Epidermal melanocyte (primary cell): Measurements from ENCODE around the gene CTAGE15.
"Not testable (repeated sequence)": the region's sequence is repeated elsewhere in the genome, so short reads cannot be mapped to it uniquely, and the experiment has no call there.

Experiments used
- DNase-seq: peaks from one replicate; pipeline ENCODE4 v3.0.0; 2011; ENCODE audit warnings: low spot score; ENCODE audit not compliant: insufficient read length

Gene CTAGE15, protein sequence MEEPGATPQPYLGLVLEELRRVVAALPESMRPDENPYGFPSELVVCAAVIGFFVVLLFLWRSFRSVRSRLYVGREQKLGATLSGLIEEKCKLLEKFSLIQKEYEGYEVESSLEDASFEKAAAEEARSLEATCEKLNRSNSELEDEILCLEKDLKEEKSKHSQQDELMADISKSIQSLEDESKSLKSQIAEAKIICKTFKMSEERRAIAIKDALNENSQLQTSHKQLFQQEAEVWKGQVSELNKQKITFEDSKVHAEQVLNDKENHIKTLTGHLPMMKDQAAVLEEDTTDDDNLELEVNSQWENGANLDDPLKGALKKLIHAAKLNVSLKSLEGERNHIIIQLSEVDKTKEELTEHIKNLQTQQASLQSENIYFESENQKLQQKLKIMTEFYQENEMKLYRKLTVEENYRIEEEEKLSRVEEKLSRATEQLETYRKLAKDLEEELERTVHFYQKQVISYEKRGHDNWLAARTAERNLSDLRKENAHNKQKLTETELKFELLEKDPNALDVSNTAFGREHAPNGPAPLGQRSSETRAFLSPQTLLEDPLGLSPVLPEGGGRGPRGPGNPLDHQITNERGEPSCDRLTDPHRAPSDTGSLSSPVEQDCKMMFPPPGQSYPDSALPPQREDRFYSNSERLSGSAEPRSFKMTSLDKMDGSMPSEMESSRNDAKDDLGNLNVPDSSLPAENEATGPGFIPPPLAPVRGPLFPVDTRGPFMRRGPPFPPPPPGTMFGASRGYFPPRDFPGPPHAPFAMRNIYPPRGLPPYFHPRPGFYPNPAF

GRCh38 chr7:143571501-143571900 lies at the start of gene CTAGE15:
TSS of gene CTAGE15 (plus strand) at chr7:143571801. CDS start at chr7:143571818, 17 bp downstream.
- not testable (repeated sequence) for DNase-seq

GRCh38 chr7:143522309-143522916 lies 49.2 kb upstream of the CTAGE15 start:
- DNase-seq, result not testable (repeated sequence)

DNA sequence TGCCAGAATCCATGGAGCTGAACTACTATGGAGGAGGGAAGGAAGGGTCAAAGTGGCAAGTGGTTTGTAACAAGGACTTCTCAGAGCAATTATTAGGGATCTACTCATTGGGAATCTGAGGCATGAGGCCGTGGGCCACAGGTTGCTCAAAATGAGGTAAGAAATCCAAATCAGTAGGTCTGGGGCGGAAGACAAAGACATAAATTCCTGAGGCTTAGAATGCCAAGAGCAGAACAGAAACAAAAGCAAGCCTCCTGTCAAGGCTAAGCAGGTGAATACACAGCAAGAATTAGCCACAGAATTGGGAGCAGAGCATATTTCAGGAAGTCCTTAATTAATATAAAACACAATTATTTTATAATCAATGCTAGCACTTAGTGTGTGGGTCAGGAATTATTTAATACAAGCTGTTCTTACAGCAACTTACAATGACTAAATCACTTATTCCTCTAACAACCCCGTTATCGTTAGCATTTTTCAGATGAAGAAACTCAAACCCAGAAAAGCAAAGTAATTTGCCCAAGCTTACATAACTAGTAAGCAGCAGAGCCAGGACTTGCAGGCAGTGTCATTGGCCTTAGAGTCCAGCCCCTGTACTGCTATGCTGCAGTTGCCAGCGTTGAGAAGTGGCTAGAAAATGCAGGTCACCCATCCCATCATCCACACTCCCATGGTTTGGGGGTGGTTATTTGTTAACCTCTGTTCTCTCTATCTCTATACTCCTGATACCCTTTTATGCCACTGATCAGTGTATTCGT lies 40.3 kb upstream of the CTAGE15 start:
- DNase-seq, result not testable (repeated sequence)

DNA sequence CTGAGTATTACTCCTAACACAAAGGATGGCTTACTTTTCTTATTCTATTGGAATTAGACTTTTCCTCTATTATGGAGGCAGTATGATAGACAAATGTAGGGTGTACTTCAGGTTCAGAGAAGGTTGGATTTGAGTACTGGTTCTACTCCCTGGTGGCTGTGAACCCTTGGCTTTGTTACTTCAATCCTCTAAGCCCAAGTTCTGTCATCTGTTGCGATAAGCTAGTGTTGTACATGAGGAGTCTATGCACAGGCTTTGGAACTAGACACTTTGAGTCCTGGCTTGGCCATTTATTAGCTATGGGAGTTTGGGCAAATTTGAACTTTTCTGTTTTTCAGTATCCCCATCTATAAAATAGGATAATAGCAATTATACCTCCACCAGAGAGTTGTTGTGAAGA lies 39.7 kb upstream of the CTAGE15 start:
- not testable (repeated sequence) for DNase-seq

DNA sequence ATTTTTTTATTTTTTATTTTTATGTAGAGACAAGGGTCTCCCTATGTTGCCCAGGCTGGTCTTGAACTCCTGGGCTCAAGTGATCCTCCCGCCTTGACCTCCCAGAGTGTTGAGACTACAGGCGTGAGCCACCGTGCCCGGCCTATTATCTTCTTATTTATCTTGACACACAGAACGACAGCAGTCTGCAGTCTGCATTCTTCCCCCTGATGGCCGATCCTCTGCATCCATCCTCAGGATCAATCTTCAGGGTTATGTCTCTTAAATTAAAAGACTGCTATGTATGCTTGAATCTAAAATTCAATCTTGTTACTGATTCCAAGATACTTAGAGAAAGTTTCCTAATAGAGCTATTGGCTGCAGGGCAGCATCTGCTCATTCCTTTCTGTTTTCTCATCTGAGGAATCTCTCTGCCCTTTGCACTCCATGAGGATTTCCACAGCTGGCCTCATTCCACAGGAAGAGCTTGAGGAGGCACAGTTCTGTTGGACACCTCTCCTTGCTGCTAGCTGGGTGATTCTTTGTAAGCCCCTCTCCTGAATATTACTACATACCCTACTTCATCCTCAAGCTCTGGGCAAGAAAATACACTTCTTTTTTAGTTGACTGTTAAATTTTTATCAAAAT lies 38.3 kb upstream of the CTAGE15 start:
- DNase-seq, result not testable (repeated sequence)

DNA sequence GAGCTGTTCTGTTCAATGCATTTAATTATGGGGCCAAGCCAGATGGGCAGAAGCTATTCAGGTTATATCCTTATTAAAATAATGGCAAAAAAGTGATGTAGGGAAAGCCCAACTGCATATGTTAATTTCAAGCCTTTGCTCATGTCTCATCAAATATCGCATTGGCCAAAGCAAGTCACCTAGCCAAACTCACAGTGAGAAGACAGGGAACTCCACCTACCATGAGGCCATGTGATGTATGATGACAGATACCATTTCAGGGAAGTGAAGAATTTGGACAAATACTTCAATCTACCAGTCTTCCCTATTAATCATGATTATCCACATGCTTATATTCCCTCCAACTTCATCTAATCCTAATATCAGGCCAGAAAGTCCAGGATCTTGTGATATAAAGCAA lies 35.2 kb upstream of the CTAGE15 start:
- not testable (repeated sequence) for DNase-seq

DNA sequence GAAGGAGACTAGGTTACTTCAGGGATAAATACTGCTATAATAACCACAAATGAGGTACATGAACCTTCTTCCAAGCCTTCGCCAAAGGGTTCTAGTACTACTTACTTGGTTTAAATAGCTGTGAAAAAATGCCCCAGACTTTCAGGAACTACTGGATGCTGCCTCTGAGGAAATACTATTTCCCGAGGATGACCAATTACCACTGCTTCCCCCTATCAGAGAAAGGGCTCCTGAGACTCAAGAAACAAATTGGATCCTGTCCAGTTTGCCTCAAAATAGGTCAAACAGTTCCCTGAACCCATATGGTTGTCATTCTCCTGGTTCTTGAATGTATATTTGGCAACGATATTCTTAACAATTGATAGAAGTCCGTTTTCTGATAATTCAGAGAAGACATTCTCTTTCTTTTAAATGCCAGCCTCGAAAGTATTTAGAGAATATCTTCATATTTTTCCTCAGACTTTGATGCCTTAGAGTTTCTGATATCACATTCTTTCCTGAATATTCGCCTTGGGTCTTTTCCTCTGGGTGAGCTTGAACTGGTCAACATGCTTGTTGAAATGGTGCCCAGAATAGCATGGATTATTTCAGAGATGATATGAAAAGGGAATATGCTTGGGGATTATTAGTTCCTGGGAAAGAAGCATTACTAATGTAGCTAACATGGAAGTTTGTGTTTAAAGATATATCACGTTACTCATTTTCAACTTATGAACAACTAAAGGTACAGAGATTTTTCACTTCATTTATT lies 28.1 kb upstream of the CTAGE15 start:
- not testable (repeated sequence) for DNase-seq

DNA sequence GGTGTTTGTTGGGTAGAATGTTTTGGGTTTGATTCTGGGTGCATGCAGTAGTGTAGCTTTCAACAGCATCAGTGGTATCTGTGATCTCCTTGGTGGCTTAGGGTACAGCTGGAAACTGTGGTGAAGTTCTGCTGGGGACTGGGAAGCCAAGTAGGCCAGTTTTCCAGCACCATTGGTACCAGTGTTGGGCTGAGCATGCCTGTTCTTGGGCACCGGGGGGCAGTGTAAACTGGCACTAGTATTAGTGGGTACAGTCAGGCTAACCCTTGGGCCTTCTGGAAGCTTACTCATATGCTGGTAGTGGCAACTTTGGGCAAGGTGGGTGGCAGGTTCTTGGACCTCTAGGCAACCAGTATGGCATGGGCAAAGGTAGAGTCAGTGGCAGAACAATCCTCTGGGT lies 15.6 kb upstream of the CTAGE15 start:
- not testable (repeated sequence) for DNase-seq

- DNase-seq, result not testable (repeated sequence)
Measured at GRCh38 chr7:143563306-143563705, 8.3 kb upstream of the CTAGE15 start.

DNA sequence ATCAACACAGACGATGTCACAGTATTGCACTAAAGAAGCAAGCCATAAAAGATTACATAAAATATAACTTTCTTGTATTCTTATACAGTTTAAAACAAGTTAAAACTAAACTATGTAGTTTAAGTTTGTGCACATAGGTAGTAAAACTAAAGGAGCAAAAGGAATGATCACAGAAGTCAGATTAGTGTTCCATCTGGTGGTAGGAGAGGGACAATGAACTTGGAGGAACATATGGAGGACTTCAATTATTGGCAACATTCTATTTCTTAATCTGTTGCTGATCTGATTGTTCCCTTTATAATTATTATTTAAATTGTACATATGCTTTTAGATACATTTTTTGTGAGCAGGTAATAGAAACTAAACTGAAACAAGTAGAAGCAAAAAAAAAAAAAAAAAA lies 5.6 kb upstream of the CTAGE15 start:
- DNase-seq, result not testable (repeated sequence)

- DNase-seq, result not testable (repeated sequence)
Measured at GRCh38 chr7:143588183-143588582, 16.6 kb downstream of the CTAGE15 start.

GRCh38 chr7:143589897-143590296 lies 18.3 kb downstream of the CTAGE15 start:
- DNase-seq, result not testable (repeated sequence)

GRCh38 chr7:143598086-143598485 lies 26.5 kb downstream of the CTAGE15 start:
- DNase-seq, result not testable (repeated sequence)

DNA sequence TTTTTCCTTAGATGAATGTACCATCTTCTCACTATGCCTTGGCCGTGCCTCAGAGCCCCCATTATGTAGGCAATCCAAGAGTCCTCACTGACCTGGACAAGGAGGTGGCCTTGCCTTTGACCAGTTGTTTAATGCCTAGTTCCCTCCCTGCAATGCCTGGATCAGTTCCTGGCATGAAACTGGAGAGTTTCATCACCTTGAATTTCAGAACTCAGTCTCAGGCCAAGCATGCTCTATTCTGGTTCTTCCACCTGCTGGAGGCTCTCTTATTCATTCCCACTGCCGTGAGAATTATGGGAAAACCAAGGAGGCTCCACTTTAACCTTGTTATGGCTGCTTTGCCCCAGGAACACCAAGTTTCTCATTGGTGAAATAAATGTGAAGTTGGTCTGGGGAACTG lies 31.9 kb downstream of the CTAGE15 start:
- not testable (repeated sequence) for DNase-seq

- not testable (repeated sequence) for DNase-seq
Measured at GRCh38 chr7:143606088-143606487, 34.5 kb downstream of the CTAGE15 start.

DNA sequence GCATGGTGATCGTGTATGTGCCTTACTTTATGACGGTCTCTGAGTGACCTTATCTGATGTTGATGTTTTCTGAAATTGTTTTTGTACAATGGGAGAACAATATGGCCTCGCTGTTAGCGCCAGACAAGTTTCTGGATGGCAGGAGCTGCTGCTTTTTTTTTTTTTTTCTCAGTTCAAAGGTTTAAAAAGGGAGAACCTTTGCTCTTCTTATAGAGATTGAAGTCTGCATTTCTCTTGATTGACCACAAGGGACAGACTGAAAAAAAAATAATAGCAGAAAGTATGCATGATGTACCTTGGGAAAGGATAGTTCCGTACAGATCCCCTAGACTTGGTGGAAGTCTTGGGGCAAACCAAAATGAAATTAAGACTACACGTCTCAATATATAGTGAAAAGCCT lies 43.9 kb downstream of the CTAGE15 start:
- not testable (repeated sequence) for DNase-seq

- DNase-seq, result not testable (repeated sequence)
Measured at GRCh38 chr7:143617204-143617603, 45.6 kb downstream of the CTAGE15 start.

DNA sequence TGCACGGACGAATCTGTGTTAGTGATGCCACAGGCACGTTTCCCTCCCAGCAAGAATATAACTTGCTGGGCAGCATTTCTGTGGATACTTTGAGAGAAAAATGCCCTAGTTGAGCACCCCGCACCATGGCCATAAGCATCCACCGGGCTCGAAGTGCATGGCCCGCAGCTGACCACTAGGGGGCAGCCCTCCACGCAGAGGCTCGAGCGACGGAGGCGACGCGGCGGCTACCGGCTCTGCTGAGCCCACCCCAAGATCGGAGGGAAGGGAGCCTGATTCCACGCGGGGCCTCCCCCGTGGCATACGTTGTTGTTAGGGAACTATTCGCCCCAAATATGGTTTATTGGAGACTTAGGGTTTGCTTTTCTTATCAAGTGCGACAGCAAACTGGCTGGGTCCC lies 48.5 kb downstream of the CTAGE15 start:
- not testable (repeated sequence) for DNase-seq

GRCh38 chr7:143620646-143621045 lies 49.0 kb downstream of the CTAGE15 start, which contains the start of gene TCAF2:
TSS of gene TCAF2 (plus strand) at chr7:143620974.
- not testable (repeated sequence) for DNase-seq

DNA sequence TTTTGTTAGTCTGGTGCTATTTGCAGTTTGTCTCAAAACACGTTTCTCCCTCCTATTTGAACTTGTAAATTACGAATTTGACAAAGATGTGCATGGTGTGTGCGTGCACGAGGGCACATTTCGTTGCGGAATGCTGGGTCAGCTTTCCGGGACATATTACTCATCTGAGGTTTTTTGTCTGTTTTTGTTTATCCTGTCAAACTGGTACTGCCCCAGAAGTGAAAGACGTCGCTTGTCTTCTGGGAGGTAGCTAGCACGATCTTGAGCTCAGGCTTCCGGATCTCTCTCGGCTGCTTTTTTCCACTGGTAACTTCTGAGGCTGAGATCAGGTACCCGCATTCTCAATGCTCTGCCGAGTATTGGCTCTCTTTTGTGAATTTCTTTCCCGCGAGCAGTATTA lies 49.6 kb downstream of the CTAGE15 start:
- not testable (repeated sequence) for DNase-seq
